Measurements from ENCODE around the gene THRAP3.

The THRAP3 gene

GRCh38 chr1:36198641-36199040 is 25.6 kb upstream of the THRAP3 start:
- TF ChIP-seq GATA2 (IDR thresholded peaks at IDR 0.05; ENCODE audit: low read depth, low read length) (no peak), GATA3 (IDR thresholded peaks at IDR 0.05; ENCODE audit: low read depth, low read length) (no peak)

DNA sequence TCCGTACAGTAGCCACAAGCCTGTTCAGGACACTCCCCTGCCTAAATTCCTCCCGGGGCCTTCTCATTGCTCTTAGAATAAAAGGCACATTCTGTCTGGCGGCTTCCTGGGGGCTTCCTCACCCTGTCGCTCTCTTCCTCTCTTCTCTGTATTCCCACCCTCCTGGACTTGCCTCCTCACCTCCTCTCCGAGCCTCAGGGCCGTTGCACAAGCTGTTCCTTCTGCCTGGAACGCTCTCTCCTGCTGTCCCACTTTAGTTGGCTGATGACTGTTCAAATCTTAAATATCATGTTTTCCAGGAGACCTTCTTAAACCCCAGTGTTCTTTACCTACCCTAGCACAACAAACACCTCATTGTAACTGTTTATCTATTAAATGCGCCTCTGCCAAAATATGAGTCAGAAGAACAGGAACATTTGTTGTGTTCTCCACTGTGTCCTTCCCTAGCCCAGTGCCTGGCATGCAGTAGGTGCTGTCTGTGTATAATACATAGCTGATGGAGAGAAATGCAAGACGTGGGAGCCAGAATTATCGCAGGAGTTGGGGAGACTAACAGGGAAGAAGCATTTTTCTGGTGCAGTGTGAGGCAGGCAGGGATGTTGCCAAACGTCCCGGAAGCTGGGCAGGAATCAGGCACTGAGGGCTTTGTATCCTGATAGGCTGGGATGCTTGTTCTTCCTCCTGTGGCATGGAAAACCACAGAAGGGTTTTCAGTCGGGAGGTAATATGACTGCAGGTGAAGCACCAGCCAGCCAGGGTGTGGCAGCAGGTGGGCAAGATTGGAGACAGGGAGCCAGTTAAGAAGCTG is 24.1 kb upstream of the THRAP3 start:
- TF ChIP-seq GATA3 (IDR thresholded peaks at IDR 0.05; ENCODE audit: low read depth, low read length) = no peak
- no peak for TF ChIP-seq GATA2 (IDR thresholded peaks at IDR 0.05; ENCODE audit: low read depth, low read length)

DNA sequence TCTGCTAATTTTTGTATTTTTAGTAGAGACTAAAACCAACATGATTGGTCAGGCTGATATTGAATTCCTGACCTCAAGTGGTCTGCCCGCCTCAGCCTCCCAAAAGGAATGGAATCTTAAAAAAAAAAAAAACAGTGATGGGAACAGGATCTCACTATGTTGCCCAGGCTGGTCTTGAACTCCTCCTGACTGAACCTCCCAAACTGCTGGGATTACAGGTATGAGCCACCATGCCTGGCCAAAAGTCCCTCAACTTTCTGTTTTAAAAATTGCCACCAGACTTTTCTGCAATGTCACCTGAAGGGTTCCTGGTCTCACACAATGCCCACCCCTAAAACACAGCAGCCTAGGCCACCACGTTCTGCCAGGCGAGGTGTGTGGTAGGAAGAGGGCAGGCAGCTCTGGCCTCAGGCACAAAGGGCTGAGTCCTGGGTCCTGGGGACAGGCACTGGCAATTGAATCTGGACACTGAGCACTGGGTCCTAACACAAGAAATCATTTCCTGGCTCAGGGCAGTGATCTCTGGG is 21.2 kb upstream of the THRAP3 start:
- TF ChIP-seq GATA3 (IDR thresholded peaks at IDR 0.05; ENCODE audit: low read depth, low read length) (no peak), GATA2 (IDR thresholded peaks at IDR 0.05; ENCODE audit: low read depth, low read length) (no peak)

DNA sequence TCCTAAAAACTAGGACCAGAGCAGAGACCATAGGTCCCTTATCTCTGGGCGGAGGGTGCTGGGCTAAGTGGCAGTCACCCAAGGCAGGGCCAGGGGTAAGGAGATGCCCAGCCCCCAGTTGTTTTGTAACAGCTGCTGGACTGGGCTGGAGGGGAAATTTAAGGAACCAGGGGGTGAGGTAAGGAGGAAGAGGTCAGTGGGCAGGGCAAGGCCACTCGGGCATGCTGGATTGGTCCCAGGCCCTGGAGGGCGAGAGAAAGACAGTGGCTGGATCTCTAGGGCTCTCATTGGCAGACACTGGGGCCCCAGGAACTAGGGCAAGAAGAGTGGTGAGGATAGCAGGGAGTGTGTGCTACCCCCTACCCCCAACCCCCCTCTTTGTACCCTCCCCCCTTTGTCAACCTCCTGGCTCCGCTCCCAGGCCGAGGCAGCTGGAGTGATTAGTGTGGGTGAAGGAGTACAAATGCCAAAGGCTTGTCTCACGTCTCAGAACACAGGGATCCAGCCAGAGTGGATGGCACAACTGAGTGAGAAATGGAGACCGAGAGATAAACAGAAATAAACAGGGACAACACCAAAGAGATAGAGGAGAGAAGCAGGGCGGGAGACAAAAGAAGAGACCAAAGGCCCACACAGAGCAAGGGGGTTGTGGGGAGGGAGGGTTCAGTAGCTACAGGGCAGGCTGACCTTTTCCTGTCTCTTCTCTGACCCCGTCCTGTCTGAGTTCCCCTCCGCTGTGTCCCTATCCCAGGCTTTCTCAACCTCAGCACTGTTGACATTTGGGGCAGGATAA is 20.5 kb upstream of the THRAP3 start:
- TF ChIP-seq GATA2 (IDR thresholded peaks at IDR 0.05; ENCODE audit: low read depth, low read length) (no peak), GATA3 (IDR thresholded peaks at IDR 0.05; ENCODE audit: low read depth, low read length) (no peak)

DNA sequence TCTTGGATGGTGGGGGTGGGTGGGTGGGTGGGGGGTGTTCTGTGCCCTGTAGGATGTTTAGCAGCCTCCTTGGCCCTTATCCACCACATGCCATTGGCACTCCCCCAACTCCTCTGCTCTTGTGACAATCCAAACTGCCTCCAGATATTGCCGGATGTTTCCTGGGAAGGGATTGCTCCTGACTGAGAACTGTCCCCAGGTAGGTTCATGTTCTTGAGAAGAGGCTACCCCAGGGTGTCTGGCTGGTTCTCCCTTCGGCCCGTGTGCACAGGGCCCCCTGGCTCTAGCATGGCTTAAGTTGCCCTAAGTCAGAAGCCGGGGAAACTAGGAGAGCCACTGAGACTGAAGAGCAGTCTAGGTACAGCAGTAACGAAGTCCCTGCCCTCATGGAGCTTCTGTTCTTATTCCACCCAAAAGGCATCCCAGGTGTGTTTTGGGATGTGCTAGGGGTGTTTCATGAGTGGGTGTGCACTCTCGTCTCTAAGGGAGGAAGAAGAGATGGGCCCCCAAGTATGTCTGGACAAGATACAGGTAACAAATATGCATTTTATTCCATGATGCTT is 19.8 kb upstream of the THRAP3 start:
- no peak for TF ChIP-seq GATA3 (IDR thresholded peaks at IDR 0.05; ENCODE audit: low read depth, low read length)
- no peak for TF ChIP-seq GATA2 (IDR thresholded peaks at IDR 0.05; ENCODE audit: low read depth, low read length)

DNA sequence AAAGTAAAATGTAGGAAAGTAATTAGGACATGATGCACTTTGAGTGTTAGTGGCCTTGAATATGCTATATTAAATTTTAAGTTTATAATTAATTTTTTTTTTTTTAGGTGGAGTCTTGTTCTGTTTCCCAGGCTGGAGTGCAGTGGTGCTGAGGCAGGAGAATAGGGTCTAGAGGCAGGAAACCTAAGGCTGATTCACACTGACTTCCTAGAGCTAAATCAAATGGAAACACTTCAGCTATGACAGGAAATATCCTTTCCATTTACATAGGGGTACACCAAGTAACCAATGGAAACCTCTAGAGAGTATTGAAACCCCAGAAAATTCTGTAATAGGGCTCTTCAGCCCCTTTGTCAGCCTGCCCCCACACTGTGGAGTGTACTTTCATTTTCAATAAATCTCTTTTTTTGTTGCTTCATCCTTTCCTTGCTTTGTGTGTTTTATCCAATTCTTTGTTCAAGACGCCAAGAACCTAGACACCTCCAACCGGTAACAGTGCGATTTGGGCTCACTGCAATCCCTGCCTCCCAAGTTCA is 17.9 kb upstream of the THRAP3 start:
- TF ChIP-seq GATA3 (IDR thresholded peaks at IDR 0.05; ENCODE audit: low read depth, low read length) = no peak
- no peak for TF ChIP-seq GATA2 (IDR thresholded peaks at IDR 0.05; ENCODE audit: low read depth, low read length)

DNA sequence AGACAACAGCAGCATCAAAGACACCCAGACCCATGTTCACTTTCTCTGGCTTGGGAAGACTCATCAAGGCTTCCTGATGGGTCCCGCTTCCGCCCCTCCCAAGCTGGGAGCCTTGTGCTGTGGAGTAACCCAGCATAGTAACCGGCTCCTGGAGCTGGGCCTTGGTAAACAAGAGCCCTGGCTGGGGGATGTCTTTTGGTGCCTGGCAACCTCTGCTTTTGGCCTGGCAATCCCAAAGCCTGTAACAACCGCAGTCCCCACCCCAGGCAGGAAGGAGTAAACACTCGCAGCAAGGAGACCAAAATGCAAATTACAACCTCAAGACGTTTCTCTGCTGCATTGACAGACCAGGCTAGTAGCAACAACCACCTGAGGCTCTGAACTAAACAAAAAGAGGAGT is 16.9 kb upstream of the THRAP3 start:
- TF ChIP-seq GATA2 (IDR thresholded peaks at IDR 0.05; ENCODE audit: low read depth, low read length) = no peak
- no peak for TF ChIP-seq GATA3 (IDR thresholded peaks at IDR 0.05; ENCODE audit: low read depth, low read length)

DNA sequence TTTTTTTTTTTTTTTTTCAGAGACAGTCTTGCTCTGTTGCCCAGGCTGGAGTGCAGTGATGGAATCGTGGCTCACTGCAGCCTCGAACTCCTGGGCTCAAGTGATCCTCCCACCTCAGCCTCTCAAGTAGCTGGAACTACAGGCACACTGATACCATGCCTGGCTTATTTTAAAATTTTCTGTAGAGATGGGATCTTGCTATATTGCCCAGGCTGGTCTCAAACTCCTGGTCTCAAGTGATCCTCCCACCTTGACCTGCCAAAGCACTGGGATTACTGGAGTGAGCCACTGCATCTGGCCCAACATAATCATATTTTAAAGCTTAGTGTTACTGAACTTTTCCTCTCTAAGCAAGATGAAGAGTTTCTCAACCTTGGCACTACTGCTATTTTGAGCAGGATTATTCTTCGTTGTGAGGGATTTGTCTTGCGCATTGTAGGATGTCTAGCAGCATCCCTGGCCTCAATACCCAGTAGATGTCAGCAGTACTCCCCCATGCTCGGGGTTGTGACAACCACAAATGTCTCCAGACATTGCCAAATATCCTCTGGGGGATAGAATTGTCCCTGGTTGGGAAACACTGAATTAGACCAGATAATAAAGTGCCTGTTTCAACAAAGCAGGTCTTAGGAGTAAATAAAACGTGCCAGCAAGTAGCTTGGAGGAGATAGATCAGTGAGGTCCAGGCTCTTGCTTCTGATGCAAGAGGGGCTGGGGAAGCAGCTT is 15.1 kb upstream of the THRAP3 start:
- TF ChIP-seq GATA3 (IDR thresholded peaks at IDR 0.05; ENCODE audit: low read depth, low read length) (no peak), GATA2 (IDR thresholded peaks at IDR 0.05; ENCODE audit: low read depth, low read length) (no peak)

DNA sequence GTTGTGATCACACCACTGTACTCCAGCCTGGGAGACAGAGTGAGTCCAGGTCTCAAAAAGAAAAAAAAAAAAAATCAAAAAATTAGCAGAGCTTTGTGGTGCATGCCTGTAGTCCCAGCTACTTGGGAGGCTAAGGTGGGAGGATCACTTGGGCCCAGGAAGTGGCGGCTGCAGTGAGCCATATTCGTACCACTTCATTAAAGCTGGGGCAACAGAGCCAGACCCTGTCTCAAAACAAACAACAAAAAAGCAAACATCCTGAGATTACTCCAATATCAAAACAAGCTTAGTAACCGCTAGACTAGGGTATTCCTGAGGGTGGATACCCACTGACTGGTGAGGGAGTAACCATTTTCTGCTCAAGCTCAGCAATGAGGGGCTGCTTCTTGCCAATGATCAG is 12.9 kb upstream of the THRAP3 start:
- TF ChIP-seq GATA2 (IDR thresholded peaks at IDR 0.05; ENCODE audit: low read depth, low read length) (no peak), GATA3 (IDR thresholded peaks at IDR 0.05; ENCODE audit: low read depth, low read length) (no peak)

DNA sequence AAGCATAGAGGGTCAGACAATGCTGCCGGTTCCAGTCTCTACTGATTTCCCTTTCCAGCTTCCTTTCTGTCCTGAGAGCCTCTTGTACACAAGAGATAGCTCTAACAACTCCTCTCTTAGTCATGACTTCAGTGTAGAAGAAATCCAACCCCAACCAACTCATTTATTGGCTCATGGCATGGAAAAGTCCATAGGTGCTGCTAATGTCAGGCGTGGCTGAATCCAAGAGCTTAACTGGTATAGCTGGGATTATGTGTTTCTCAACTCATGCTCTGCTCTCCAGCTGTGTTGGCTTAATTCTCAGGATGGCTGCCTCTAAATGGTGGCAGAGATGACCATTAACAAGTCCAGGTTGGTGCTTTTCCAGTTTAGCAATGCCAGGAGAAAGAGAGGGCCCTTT is 12.4 kb upstream of the THRAP3 start:
- TF ChIP-seq GATA2 (IDR thresholded peaks at IDR 0.05; ENCODE audit: low read depth, low read length) = no peak
- TF ChIP-seq GATA3 (IDR thresholded peaks at IDR 0.05; ENCODE audit: low read depth, low read length) = no peak

DNA sequence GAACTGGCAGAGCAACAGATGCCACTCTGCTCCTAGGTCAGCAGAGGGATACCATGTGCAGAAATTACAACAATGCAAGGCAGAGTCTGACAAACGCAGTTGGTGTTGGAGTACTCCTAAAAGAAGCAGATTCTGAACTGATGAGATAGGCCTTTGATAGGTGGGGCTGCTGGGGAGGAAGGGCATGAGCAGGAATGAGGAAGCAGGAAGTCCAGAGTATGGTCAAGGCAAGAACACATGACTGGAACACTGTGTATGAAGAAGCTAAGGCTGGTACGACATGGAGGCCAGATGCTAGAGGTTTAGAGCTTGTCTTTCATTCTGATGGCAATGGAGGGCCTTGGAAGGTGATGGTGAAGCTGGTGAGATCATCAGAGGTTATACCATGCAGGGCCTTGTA is 11.5 kb upstream of the THRAP3 start:
- no peak for TF ChIP-seq GATA3 (IDR thresholded peaks at IDR 0.05; ENCODE audit: low read depth, low read length)
- no peak for TF ChIP-seq GATA2 (IDR thresholded peaks at IDR 0.05; ENCODE audit: low read depth, low read length)

DNA sequence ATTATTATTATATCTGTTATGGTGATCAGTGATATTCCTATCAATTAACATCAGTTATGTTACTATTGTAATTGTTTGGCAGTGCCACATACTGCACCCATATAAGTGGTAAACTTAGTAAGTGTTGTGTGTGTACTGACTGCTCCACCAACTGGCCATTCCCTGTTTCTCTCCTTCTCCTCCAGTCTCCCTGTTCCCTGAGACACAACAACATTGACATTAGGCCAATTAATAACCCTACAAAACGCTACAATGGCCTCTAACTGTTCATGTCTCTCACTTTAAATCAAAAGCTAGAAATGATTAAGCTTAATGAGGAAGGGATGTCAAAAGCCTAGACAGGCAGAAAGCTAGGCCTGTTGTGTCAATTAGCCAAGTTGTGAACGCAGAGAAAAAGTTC is 6.6 kb upstream of the THRAP3 start:
- TF ChIP-seq GATA2 (IDR thresholded peaks at IDR 0.05; ENCODE audit: low read depth, low read length) = no peak
- TF ChIP-seq GATA3 (IDR thresholded peaks at IDR 0.05; ENCODE audit: low read depth, low read length) = no peak

- TF ChIP-seq GATA2 (IDR thresholded peaks at IDR 0.05; ENCODE audit: low read depth, low read length) = no peak
- no peak for TF ChIP-seq GATA3 (IDR thresholded peaks at IDR 0.05; ENCODE audit: low read depth, low read length)
Measured at GRCh38 chr1:36222481-36223380, 1.5 kb upstream of the THRAP3 start.

Data from SH-SY5Y (cell line).